Measurements from ENCODE around the gene KRT74.

DNA sequence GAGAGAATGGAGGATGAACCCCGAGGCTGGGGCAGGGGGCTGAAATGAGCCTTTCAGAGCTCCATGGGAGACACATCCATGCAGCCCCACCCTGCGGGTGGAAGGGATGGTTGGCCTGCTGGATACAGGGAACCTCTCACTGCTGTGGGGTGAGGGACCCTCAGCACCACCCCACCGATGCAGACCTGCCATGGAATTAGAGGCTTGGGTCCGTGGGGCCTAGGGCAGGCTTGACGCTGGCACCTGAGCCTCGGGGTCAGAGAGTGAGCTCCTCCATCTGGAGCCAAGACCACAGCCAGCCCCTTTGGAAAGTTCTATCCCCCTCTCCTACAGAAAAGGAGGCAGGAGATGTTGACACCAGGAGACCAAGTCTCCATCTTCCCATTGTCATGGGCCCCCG, 7.4 kb upstream of the KRT74 start:
- TF ChIP-seq, protein P1, sequence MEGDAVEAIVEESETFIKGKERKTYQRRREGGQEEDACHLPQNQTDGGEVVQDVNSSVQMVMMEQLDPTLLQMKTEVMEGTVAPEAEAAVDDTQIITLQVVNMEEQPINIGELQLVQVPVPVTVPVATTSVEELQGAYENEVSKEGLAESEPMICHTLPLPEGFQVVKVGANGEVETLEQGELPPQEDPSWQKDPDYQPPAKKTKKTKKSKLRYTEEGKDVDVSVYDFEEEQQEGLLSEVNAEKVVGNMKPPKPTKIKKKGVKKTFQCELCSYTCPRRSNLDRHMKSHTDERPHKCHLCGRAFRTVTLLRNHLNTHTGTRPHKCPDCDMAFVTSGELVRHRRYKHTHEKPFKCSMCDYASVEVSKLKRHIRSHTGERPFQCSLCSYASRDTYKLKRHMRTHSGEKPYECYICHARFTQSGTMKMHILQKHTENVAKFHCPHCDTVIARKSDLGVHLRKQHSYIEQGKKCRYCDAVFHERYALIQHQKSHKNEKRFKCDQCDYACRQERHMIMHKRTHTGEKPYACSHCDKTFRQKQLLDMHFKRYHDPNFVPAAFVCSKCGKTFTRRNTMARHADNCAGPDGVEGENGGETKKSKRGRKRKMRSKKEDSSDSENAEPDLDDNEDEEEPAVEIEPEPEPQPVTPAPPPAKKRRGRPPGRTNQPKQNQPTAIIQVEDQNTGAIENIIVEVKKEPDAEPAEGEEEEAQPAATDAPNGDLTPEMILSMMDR (IDR thresholded peaks at IDR 0.05) = no peak
- TF ChIP-seq POLR2A (IDR thresholded peaks at IDR 0.05) = no peak
